Loucy (cell line): ENCODE data around the gene LINC01488.

Experiments used
- H2AFZ ChIP-seq: fragments of 200-600 bp; sonication (generic); 2 replicates; pipeline ENCODE4 v1.6.0; 2016; ENCODE audit warnings: antibody characterized with exemption, mild to moderate bottlenecking, low read length, moderate library complexity
- H3F3A ChIP-seq: fragments of 200-600 bp; 2 replicates; pipeline ENCODE4 v1.6.0; 2016; ENCODE audit warnings: antibody characterized with exemption, low read depth, mild to moderate bottlenecking
- H3K27me3 ChIP-seq: fragments of 200-600 bp; sonication (generic); 2 replicates; pipeline ENCODE4 v1.6.1; 2014; ENCODE audit warnings: low read length, mild to moderate bottlenecking; ENCODE audit not compliant: insufficient read depth, poor library complexity, severe bottlenecking
- H3K36me3 ChIP-seq: fragments of 200-600 bp; sonication (generic); 2 replicates; pipeline ENCODE4 v1.6.1; 2016; ENCODE audit warnings: low read length; ENCODE audit not compliant: insufficient read depth
- H3K4me1 ChIP-seq: fragments of 200-600 bp; sonication (generic); 2 replicates; pipeline ENCODE4 v1.5.1; 2014; ENCODE audit warnings: low read length, mild to moderate bottlenecking; ENCODE audit not compliant: insufficient read depth, poor library complexity, severe bottlenecking
- H3K4me2 ChIP-seq: fragments of 200-600 bp; sonication (generic); 2 replicates; pipeline ENCODE4 v1.6.0; 2014; ENCODE audit warnings: antibody characterized with exemption, low read length, low read depth, mild to moderate bottlenecking; ENCODE audit not compliant: poor library complexity, severe bottlenecking
- H3K4me3 ChIP-seq: fragments of 200-600 bp; sonication (generic); 2 replicates; pipeline ENCODE4 v1.5.1; 2014; ENCODE audit warnings: low read length, mild to moderate bottlenecking, mixed read lengths; ENCODE audit not compliant: poor library complexity, severe bottlenecking
- H3K79me2 ChIP-seq: fragments of 200-600 bp; sonication (generic); 2 replicates; pipeline ENCODE4 v1.6.1; 2014; ENCODE audit warnings: low read length; ENCODE audit not compliant: insufficient read depth
- H3K9ac ChIP-seq: fragments of 200-600 bp; sonication (generic); 2 replicates; pipeline ENCODE4 v1.6.0; 2014; ENCODE audit warnings: mild to moderate bottlenecking, low read depth, low read length, moderate library complexity; ENCODE audit not compliant: poor library complexity, severe bottlenecking
- H3K9me2 ChIP-seq: fragments of 200-600 bp; sonication (generic); replicated peaks from 2 replicates; pipeline ENCODE4 v1.6.1; 2016; ENCODE audit warnings: low read depth, low read length, mixed read lengths
- H3K9me3 ChIP-seq: fragments of 200-600 bp; sonication (generic); 2 replicates; pipeline ENCODE4 v1.6.1; 2014; ENCODE audit warnings: mild to moderate bottlenecking, antibody characterized with exemption, low read length, low read depth; ENCODE audit not compliant: insufficient read depth
- H4K20me1 ChIP-seq: fragments of 200-600 bp; sonication (generic); 2 replicates; pipeline ENCODE4 v1.6.0; 2014; ENCODE audit warnings: antibody characterized with exemption, low read length, mild to moderate bottlenecking; ENCODE audit not compliant: insufficient read depth, poor library complexity, severe bottlenecking
- CTCF ChIP-seq: fragments of 200-600 bp; sonication (generic); conservative IDR thresholded peaks from 2 replicates; pipeline ENCODE4 v1.5.1; 2014; ENCODE audit warnings: mild to moderate bottlenecking, antibody characterized with exemption, low read length
- EZH2phosphoT487 ChIP-seq: fragments of 200-600 bp; IDR thresholded peaks from 2 replicates; pipeline ENCODE4 v1.6.1; 2018; ENCODE audit warnings: antibody characterized with exemption, mild to moderate bottlenecking, moderate library complexity, borderline replicate concordance

Gene LINC01488

GRCh38 chr11:69504127-69504526, 22.7 kb downstream of the LINC01488 start:
- Histone ChIP-seq H3K4me1 (no peaks in the 10 kb centered on the region), H3K27me3 (no peaks in the 10 kb centered on the region), H3K4me2 (no peak overlapping the region), H3K9me3 (no peaks in the 10 kb centered on the region), H3K4me3 (no peak overlapping the region), H3F3A (no peaks in the 10 kb centered on the region), H3K9me2 (no peaks in the 10 kb centered on the region), H3K9ac (no peak overlapping the region), H3K79me2 (no peaks in the 10 kb centered on the region), H3K36me3 (no peaks in the 10 kb centered on the region), H2AFZ (no peak overlapping the region), H4K20me1 (no peaks in the 10 kb centered on the region)
- TF ChIP-seq CTCF (no peak), EZH2phosphoT487 (no peak)

- Histone ChIP-seq H3K9ac (no peak overlapping the region), H3K4me3 (no peak overlapping the region), H3K4me1 (no peaks in the 10 kb centered on the region), H3K27me3 (no peaks in the 10 kb centered on the region), H3K9me3 (no peaks in the 10 kb centered on the region), H3K79me2 (no peaks in the 10 kb centered on the region), H2AFZ (no peak overlapping the region), H3K4me2 (no peak overlapping the region), H3K9me2 (no peaks in the 10 kb centered on the region), H3F3A (no peaks in the 10 kb centered on the region), H3K36me3 (no peaks in the 10 kb centered on the region), H4K20me1 (no peaks in the 10 kb centered on the region)
- no peak for TF ChIP-seq EZH2phosphoT487
- TF ChIP-seq CTCF, result no peak
Measured at GRCh38 chr11:69504576-69505335, 23.3 kb downstream of the LINC01488 start.

GRCh38 chr11:69508974-69509373, 27.5 kb downstream of the LINC01488 start:
- H3F3A ChIP-seq, result no peaks in the 10 kb centered on the region
- no peak overlapping the region for H2AFZ ChIP-seq
- no peaks in the 10 kb centered on the region for H4K20me1 ChIP-seq
- H3K27me3 ChIP-seq, result no peaks in the 10 kb centered on the region
- no peak overlapping the region for H3K4me3 ChIP-seq
- no peaks in the 10 kb centered on the region for H3K9me2 ChIP-seq
- H3K4me1 ChIP-seq, result no peaks in the 10 kb centered on the region
- no peak overlapping the region for H3K4me2 ChIP-seq
- H3K36me3 ChIP-seq, result no peaks in the 10 kb centered on the region
- H3K9me3 ChIP-seq, result no peaks in the 10 kb centered on the region
- H3K9ac ChIP-seq, result no peak overlapping the region
- no peak for TF ChIP-seq CTCF
- no peak for TF ChIP-seq EZH2phosphoT487
- no peaks in the 10 kb centered on the region for H3K79me2 ChIP-seq
